Right lung (tissue), 10 donors: ENCODE measurements around the gene KLHDC3. TPM values are rescaled to one million over a fixed set of nuclear protein-coding genes. Genes with fewer than 3 reads are reported as not detected.

ENCODE experiments used
- DNase-seq, 2 donors: peaks; one replicate each; pipeline ENCODE4 v3.0.0-alpha.2; 2013
- long read RNA-seq, 8 donors: transcript quantifications; one replicate each; lab custom pipeline, GENCODE V29; 2026
- polyA plus RNA-seq, 5 donors: library from polyadenylated mRNA; unstranded; fragments of 120-200 nt; gene quantifications; one replicate each; pipeline versions ENCODE4 v1.2.1 to v1.2.3, GENCODE V29; 2013; ENCODE audit warnings: inconsistent platforms in 1 of 5, low replicate concordance in 1 of 5; ENCODE audit not compliant: insufficient read length in 5 of 5, insufficient read depth in 1 of 5

KLHDC3 gene, protein sequence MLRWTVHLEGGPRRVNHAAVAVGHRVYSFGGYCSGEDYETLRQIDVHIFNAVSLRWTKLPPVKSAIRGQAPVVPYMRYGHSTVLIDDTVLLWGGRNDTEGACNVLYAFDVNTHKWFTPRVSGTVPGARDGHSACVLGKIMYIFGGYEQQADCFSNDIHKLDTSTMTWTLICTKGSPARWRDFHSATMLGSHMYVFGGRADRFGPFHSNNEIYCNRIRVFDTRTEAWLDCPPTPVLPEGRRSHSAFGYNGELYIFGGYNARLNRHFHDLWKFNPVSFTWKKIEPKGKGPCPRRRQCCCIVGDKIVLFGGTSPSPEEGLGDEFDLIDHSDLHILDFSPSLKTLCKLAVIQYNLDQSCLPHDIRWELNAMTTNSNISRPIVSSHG
- polyA plus RNA-seq = 100 to 1,000 TPM in 3 of 5 donors, 10 to 100 TPM in 2; 94.1 to 113 (median 101) TPM
- long read RNA-seq, donor 1, transcript KLHDC3-202 (11 exons, 1,909 nt) = major isoform, 51 of 61 reads
- long read RNA-seq, donor 1, partial matches to known transcripts = 10 of 61 reads
- long read RNA-seq, donor 1, other reads (novel, unspliced or antisense) = 0 of 61 reads
- long read RNA-seq, donor 2, transcript KLHDC3-202 (11 exons, 1,909 nt) = major isoform, 38 of 55 reads
- long read RNA-seq, donor 2, partial matches to known transcripts = 17 of 55 reads
- long read RNA-seq, donor 2, other reads (novel, unspliced or antisense) = 0 of 55 reads
- long read RNA-seq, donor 3, transcript KLHDC3-202 (11 exons, 1,909 nt) = major isoform, 21 of 34 reads
- long read RNA-seq, donor 3, partial matches to known transcripts = 13 of 34 reads
- long read RNA-seq, donor 3, other reads (novel, unspliced or antisense) = 0 of 34 reads
- long read RNA-seq, donor 4, transcript KLHDC3-202 (11 exons, 1,909 nt) = major isoform, 21 of 21 reads
- long read RNA-seq, donor 4, partial matches to known transcripts = 0 of 21 reads
- long read RNA-seq, donor 4, other reads (novel, unspliced or antisense) = 0 of 21 reads
- long read RNA-seq, donor 5, transcript KLHDC3-202 (11 exons, 1,909 nt) = major isoform, 54 of 69 reads
- long read RNA-seq, donor 5, partial matches to known transcripts = 15 of 69 reads
- long read RNA-seq, donor 5, other reads (novel, unspliced or antisense) = 0 of 69 reads
- long read RNA-seq, donor 6, transcript KLHDC3-202 (11 exons, 1,909 nt) = major isoform, 51 of 51 reads
- long read RNA-seq, donor 6, partial matches to known transcripts = 0 of 51 reads
- long read RNA-seq, donor 6, other reads (novel, unspliced or antisense) = 0 of 51 reads
- long read RNA-seq, donor 7, transcript KLHDC3-202 (11 exons, 1,909 nt) = major isoform, 40 of 45 reads
- long read RNA-seq, donor 7, partial matches to known transcripts = 5 of 45 reads
- long read RNA-seq, donor 7, other reads (novel, unspliced or antisense) = 0 of 45 reads
- long read RNA-seq, donor 8, transcript KLHDC3-202 (11 exons, 1,909 nt) = major isoform, 14 of 37 reads
- long read RNA-seq, donor 8, partial matches to known transcripts = 23 of 37 reads
- long read RNA-seq, donor 8, other reads (novel, unspliced or antisense) = 0 of 37 reads

DNA sequence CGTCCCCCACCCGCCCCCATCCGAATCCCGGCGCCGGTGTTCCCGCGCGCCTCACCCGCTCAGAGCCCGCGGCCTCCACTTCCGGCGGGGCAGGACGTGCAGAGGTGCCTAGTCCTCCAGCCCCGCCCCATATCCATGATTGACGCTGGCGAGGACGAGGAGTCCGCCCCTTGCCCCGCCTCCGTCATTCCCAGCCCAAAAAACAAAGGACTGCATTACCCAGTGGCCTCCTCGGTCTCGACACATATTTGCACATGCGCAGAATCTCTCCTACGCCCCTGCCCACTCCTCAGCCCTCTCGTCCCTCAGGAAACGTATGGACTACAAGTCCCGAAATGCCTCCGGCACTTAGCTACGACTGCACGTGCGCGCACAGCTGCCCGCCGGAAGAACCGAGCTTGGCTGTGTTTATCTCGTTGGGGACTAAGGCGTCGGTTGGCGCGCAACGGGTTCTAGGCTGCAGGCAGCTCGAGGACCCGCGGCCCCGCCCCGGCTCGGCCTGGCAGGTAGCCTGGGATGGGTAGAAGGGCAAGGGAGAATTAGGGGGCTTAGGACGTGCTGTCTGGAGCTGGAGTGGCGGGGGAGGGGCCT, at the start of gene KLHDC3, which contains the start of gene MEA1:
TSS of gene KLHDC3 (plus strand) at position 407 of the 591 bp plus-strand sequence. CDS start 2,944 bp downstream, outside the sequence.
TSS of gene MEA1 (minus strand) at position 104 of the 591 bp plus-strand sequence. CDS start 133 bp downstream, outside the sequence.
- peak; percentile 99 for DNase-seq

DNA sequence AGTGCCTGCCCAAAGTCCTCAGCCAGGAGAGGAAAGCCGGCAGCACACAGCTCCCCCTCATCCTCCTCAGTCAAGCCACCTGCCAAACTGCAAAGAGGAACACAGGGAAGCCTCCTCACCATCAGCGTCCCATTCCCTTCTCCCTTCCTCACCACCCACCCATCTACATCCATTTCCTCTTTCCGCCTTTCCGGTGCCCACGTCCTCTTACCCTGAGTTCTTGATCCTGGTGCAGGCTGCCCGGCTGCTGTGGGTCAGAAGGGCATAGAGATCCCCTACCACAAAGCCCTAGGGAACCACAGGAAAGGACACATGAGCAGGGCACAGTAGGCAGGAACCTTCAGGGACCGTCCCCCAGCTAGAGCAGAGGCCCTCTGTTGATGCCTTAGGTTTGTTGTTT, 47.5 kb upstream of the KLHDC3 start:
- no peak for DNase-seq

DNA sequence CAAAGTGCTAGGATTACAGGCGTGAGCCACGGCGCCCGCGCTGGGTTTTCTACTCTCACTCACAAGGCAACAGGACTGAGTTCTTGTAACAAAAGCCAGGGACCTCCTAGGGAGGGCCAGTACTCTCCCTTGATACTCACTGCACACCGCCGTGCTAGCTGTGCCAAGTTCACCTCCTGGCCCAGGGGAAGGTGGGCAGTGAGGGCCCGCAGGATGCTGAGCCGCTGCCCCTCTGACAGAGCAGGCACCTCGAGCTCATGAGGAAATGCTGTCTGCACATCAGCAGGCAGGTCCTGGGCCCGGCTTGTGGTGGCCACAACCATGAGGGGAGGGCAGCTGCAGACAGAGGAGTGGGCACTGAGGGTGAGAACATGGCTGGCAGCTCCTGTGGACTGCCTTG, 46.8 kb upstream of the KLHDC3 start:
- no peak for DNase-seq

DNA sequence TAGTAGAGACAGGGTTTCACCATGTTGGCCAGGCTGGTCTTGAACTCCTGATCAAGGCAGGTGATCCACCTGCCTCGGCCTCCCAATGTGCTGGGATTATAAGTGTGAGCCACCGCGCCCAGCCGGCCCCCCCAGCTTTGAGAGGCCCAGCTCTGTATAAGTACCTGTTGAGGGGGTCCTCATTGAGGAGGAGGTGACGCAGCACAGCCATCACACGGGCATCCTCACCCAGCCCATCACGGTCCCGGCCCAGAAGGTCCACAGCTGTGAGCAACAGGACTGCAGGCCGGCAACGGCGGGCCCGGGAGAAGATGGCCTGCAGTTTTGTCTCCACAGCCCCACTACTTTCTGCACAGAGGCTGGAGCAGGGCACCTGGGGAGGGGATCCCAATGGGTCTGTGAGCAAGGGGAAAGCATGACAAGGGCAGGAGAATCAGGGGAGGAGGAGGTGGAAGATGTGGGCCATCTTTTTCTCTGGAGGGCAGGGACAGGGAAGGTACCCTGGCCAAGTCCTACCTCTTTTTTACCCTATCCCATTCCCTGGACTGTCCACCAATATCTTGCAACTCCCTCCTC, 45.8 kb upstream of the KLHDC3 start:
- no peak for DNase-seq

DNA sequence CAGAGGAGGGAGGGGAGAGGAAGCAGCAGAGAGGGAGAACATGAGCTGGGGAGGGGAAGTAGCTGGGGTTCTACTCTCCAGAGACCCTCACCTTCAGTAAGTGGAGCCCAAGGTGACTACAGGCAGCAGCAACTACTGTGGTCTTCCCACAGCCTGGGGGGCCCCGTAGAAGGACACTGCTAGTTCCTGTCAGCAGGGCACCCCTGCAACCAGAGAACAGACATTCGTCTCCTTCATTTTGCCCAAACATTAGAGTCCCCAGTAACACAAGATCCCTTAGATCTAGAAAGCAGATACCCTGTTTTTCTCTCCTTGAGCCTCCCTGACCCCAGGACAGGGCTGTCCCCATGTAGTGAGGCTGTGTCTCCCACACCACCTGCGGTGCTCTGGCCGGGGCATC, 45.3 kb upstream of the KLHDC3 start:
- DNase-seq = no peak

DNA sequence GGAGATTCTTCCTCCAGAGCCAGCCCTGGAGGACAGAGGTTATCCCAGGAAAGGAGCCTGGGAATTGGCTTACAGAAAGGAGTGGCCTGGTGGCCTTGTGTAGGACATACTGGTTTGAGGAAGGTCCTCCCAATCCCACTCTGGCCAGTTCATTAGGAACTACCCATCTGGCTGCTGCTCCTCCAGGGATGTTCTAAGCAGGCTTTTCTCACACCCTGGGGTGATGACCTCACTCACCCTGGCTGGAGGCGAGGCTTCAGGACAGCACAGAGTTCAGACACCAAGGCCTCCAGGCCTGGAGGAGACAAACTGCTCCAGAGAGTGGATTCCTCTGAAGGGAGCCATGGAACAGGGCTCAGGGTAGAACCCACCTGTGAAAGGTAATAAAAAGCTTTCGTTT, 44.6 kb upstream of the KLHDC3 start:
- no peak for DNase-seq

DNA sequence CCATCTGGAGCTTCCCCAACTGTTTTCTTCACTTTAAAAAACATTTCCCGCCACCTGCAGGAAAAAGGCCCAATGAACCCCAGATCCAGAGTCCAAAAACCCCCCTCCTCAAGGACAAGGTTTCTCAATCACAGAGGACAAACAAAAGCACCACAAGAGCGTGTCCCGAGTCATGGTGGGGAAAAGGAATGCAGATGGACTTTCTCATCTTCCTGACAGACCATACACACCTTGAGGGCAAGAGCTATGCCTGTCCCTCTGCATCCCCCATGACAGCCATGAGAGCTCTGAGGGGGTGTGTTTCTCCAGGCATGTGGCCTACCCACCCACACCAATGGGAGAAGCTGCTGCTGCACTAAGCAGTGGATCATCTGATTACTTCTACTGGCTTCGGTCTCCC, 44.1 kb upstream of the KLHDC3 start:
- DNase-seq = no peak

DNA sequence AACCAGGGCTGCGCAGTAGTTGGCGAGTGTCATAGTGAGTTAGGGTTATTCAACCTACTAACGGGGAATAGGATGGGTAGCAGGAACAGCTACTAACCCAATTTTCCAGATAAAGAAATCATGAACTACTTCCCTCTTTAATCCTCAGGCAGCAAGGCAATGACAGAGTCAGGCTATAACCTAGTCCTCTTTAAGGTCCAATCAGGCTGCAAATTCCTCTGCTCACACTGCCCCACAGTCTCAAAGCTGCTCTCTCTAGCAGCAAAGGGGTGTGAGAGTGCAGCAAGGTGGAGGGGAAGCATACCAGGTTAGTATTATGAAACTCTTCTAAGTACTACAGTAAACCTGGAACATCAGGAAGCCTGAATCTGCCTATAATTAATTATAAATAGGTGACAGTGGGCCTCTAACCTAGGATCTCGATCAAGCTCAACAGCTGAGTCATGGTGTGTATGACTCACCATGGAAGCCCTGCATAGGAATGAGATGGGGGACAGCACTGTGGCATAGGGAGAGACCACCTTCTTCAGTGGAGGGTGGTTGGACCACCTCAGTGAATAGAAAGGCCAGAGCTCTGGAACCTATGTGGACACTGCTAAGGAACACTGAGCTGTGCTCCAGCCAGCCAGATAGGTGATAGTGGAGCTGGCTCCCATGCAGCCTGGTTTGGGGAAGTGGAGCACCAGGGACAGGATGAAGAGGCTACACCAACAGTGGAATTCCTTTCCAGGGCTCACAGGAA, 43.0 kb upstream of the KLHDC3 start:
- no peak for DNase-seq

DNA sequence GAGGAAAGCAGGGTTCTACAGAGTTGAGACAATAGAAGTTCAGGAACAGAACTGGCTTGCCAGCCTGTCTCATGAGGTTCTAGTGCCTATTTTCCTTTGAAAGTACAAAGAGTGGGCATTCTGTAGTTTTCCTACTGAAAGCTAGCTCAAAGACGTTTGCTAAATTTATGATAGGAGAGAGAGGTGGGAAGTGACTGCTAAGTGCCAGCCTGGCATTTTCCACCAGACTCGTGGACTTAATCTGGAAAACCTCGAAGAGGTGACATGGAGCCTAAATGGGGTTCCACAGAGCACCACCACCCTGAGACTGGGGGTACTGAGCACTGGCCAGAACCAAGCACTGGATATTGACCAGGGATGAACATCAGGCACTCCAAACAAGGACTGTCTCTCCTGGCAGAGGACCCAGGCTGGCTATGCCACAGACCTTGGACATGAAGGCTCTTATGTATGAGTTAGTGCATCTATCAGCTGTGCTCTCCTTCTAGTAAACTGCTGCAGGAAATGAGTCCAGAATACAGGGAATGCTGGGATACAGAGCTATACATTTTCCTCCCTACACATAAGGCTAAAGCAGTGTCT, 42.2 kb upstream of the KLHDC3 start:
- DNase-seq = no peak

DNA sequence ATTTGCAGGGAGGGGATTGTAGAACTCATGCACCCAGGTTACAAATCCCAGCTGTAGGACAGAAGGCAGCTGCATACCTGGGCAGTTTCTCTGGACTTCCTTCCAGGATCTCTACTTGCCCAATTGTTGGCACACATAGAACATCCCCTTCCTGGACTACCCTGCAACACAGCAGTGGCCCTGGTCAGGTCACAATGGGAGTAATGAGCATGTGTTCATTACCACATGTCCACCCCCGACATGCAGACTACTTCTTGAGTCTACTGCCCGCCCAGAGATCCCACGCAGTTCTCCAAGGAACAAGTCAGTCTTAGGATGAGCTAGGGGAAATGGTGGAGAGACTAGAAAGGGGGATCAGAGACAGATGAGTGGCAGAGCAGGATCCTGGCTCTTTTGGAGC, 40.1 kb upstream of the KLHDC3 start:
- no peak for DNase-seq

DNA sequence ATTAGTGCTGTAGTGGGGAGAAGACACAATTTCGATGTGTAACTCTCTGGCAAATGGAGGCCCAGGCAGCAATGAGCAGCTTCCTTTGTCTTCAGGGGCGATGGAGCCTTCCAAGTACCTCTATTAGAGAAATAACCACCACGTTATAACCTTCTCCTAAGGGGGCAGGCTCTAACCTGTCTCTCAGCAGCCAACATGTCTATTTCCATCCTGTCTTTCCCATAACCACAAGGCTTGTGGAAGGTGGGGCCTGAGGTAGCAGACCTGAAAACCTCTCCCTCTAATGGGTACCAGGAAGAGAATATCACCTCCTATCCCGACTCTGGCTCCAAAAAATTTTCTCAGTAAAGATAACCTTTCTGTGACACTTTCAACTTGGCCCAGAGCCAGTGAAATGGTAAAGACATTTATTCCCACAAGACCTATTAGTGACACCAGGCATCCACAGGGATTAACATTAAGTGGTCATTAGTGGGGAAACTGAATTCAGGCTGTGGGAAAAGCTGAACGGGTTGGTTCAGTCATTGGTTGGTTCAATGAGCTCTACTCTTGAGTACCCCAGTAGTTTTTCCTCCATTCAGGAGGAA, 39.0 kb upstream of the KLHDC3 start:
- DNase-seq = no peak

DNA sequence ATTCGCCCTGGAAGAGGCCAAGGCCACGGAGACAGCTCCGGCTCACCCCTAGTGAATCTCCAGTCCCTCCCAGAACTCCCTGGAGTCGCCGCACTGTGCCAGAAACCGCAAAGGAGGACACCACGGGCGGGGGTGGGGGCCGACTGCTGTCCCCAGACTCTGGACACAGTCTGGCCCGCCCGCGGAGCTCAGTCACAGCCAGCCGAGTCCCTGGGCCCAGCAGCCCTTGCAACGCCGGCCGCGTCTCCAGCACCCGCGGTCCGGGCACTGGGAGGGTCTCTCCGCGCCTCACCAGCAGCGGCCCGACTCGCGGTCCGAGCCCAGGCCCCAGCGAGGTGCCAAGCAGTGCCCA, 35.6 kb upstream of the KLHDC3 start:
- DNase-seq = no peak

DNA sequence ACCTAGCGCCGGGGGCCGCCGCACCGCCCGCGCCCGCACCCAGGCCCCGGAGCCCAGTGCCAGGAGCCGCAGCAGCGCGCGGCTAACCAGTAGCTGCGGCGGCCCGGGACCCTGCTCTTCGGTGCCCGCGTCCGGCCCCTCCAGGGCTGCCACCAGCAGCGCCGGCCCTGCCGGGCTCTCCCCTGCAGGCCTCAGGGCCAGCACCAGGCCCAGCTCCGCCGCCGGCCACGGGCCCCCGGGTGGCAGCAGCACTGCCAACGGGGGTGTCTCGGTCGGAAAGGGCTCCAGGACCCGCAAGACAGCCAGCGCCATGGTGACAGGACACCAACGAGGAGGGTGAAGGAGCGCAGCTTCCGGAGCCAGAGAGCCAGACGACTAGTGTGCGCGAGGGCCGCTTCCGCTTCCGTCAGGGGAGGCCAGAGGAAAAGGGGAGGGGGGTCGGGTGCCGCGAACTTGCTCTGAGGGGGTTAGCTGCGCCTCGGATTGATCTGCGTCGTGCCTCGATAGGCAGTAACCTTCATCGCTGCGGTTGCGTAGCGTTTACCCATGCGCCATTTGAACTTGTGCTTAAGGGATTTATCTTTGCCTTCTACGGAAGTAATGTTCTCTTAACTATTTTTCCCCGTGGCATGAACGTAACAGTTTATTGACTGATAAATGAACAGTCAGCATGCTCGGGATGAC, 35.1 kb upstream of the KLHDC3 start, which contains the start of gene PEX6:
TSS of gene PEX6 (minus strand) at position 343 of the 684 bp plus-strand sequence. CDS start at position 312, 31 bp downstream.
- peak; percentile 79 to 85 for DNase-seq

DNA sequence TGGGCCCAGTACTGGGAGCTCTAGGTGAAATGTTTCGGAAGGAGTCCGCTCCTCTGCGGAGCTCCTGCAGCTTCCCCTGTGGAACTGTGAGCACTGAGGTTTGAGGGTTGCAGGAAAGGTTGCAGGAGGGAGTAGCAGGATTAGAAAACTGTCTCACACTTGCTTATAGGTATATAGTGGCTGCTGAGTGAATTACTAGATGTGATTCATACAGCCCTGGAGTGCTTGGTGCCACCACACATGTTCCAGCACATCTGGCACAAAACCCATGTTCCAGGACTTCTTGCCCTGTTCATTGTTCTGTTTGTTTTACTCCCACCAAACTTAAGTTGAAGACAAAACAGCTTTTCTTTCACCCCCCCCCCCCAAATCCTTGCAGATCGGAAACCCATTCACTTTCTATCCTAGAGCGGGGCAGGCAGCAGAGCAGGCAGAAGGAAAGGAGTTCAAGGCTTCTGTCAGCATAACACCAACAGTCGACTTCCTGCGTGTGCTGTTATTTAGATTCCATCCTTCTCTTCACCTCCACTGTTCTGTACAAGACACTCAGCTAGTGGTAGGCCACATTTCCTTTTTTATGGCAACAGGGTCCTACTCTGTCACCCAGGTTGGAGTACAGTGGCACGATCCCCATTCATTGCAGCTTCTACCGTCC, 34.4 kb upstream of the KLHDC3 start:
- DNase-seq = no peak

DNA sequence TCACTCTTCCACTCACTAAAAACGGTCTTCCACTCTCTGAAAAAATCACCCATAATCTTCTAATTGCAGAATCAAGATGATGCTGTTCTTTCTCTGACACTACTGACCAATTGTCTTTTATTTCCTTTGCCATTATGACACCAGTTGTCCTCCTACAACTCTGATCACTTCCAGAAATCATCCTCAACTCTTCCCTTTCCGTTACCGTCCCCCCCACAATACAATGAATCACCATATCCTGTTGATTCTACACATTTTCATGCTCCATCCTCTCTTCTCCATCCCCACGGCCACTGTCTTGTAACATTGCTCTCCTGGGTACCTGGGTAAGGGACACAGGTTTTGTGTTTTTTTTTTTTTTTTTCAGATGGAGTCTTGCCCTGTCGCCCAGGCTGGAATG, 32.2 kb upstream of the KLHDC3 start:
- DNase-seq = no peak

DNA sequence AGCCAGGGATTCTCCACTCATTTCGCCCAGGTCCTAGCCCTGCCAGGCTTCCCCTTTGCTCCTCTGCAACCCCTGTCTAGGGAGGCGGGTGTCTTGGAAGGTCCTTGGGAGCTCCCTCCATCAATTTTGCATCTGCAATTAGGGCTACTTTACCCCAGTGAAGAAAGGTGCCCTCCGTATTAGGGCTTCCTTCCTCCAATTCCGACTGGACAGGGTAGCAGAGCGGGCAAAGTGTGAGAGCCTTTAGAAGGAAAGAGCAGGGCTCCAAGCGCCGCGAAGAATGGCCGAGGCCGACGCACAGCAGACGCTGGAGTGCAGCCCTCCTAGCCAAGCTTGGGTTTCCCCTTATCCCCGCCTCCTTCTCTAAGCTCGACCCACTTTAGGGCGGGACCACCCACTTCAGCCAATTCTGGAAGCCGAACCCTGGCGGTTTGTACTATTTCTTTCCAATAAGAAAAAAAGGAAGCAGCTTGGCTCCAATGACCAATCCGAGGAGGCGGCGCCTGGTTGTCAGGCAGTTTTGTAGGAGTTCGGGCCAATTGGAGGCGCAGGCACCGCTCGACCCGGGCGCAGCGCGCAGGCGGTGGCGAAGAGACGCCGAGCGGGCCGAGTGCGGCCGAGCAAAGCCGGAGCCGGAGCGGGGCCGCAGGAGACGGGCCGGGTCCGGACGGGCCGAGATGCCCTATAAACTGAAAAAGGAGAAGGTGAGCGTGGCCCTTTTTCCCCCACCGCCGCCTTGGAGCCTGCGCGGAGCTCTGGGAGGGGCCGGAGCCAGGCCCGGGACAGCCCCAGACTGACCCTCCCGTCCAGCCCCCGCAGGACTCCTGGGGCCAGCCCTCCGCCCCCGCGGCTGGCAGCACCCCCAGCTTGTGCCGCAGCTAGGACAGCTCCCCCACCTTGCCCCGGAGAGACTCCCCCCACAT, 29.8 kb upstream of the KLHDC3 start, which contains the start of gene PPP2R5D:
TSS of gene PPP2R5D (plus strand) at position 570 of the 923 bp plus-strand sequence. CDS start at position 678, 108 bp downstream.
- DNase-seq = peak; percentile 95 to 98
